AG20443 (cell line): Measurements from ENCODE around the gene DGKD.

Source experiments
- DNase-seq: peaks from one replicate; pipeline ENCODE4 v3.0.0; 2012; ENCODE audit warnings: low spot score, mixed read lengths

DGKD gene

DNA sequence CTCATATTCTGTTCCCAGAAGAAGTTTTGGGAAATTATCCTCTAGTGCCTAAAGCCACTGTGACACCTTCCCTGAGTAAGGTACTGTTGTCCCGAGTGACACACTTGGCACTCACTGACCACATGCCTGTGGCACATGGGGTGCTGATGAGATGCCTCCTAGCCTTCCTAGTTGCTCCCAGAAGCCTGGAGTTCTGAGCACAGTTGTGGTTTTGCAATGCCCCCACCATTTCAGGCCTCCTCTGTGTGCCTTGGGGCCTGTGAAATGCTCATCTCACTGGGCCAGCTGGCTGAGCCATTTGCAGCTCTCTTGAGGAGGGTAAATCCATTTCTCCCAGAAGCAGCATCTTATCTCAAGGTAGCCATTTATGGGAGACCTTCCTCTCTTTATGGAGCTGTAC is 91.8 kb downstream of the DGKD start:
- DNase-seq, result no peak

DNA sequence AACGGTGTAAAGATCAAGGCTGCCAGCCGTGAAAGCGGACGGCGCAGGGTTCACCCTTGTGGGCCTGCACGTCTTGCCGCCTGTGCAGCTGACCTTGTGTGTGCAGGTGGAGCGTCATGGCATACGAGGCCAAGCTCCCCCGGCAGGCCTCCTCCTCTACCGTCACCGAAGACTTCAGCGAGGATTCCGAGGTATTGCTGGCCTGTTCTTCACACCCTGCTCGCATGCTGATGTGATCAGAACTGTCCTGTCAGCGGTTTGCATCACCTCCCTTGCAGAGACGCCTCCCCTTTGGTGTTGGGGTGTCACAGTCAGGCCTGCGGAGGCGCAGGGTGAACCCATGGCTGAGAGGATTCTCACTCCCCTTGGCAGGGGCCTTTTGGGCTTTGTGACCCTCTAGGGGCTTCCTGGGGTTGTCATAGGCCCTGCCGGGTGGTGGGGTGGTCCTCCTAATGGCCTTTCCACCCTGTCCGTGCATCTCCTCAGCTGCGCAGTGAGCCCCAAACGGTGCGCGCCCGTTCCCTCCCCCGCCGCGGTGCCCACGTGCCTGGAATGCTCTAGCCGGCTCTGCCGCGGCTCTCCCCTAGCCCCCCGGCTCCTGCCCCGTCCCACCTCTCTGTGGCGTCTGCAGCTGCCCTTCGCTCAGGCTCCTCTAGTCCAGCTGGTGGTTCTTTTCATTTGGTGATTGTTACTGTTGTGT is 92.5 kb downstream of the DGKD start:
- no peak for DNase-seq

DNA sequence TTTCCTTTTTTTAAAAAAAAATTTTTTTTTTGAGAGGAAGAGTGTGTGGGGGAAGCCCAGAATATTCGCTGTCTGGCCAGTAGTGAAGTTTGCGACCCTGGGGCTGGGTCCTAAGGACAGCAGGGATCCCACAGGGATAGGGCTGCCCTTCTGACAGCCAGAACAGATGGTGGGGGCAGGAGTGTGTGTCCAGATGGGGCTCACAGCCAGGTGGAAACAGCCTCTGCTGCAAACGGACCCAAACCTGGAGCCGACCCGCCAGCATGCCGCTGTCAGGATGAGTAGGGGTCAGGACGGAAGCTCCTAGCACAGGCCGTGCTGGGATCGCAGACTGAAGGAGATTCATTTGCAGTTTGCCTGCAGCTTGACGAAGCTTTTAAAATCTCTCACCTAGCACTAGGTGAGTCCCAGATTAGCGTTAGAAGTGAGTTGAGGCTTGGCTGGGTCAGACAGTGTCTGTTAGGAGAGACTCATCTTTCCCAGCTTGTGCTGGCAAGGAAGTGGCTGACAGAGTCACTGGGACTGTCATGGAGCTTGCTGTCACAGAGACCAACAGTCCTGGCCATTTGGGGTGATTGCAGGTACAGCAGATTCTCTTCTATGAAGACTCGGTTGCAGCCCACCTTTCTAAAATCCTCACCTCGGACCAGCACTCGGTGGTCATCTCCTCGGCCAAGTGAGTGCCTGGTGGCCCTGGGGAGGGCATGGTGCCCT is 93.4 kb downstream of the DGKD start:
- DNase-seq, result no peak

DNA sequence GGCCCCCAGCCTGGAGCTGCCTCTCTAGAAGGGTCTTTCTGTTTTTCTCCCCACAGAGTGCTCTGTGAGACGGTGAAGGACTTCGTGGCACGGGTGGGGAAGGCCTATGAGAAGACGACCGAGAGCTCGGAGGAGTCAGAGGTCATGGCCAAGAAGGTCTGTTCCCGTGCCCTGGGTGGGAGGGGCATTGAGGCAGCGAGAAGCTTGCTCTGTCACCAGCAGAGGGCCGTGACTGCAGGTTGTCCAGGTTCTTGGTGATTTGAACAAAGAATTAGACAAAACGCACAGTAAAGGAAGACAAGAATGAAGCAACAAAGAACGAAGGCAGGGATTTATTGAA is 93.9 kb downstream of the DGKD start:
- DNase-seq, result no peak

GRCh38 chr2:233448575-233448974 is 94.3 kb downstream of the DGKD start:
- DNase-seq, result no peak

GRCh38 chr2:233449081-233449901 is 95.0 kb downstream of the DGKD start:
- peak; percentile 87 for DNase-seq

GRCh38 chr2:233449921-233450863 is 95.9 kb downstream of the DGKD start:
- DNase-seq, result no peak

DNA sequence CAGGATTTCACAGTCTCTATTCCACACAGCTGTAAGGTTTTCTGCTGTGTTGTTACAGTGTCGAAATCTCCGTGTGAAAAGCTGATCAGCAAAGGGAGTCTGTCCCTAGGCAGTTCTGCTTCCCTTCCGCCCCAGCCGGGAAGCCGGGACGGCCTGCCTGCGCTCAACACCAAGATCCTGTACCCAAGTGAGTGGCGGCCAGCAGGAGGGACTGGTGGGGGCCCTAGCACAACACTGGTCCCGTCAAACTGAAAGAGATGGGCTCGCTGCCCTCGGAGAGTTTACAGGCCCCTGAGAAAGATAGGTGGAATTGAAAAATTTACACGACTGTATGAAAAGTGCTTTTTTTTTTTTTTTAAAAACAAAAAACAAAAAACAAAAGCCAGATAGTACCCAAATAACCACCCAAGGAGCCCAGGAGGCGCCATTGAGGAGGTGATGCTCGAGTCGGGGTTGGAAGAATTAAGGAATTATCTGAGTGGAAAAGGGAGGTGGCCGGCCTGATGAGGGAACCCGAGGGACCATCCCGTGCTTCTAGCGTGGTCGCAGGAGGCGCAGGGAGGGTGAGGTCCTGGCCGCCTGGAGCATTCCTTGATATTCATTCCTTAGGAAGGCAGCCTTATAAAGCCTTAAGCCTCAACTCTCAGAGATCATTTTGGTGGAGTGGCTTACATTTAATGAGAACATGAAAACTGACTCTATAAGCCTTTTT is 96.7 kb downstream of the DGKD start:
- no peak for DNase-seq

DNA sequence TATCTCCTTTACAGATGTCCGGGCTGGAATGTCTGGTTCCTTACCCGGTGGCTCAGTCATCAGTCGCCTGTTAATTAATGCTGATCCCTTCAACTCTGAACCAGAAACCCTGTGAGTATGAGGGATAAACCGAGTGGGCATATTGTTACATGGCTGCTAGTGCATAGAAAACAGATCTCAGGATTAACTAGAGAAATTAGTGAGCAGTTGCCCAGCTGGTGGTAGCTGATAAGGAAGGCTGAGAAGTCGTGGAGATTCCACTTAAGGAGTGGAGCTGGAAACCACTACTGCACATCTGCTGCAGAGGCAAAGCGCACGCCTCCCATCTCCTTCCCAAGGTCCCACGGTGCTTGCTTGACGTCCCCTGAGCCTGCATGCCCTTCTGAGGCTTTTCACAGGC is 97.7 kb downstream of the DGKD start:
- DNase-seq, result no peak

DNA sequence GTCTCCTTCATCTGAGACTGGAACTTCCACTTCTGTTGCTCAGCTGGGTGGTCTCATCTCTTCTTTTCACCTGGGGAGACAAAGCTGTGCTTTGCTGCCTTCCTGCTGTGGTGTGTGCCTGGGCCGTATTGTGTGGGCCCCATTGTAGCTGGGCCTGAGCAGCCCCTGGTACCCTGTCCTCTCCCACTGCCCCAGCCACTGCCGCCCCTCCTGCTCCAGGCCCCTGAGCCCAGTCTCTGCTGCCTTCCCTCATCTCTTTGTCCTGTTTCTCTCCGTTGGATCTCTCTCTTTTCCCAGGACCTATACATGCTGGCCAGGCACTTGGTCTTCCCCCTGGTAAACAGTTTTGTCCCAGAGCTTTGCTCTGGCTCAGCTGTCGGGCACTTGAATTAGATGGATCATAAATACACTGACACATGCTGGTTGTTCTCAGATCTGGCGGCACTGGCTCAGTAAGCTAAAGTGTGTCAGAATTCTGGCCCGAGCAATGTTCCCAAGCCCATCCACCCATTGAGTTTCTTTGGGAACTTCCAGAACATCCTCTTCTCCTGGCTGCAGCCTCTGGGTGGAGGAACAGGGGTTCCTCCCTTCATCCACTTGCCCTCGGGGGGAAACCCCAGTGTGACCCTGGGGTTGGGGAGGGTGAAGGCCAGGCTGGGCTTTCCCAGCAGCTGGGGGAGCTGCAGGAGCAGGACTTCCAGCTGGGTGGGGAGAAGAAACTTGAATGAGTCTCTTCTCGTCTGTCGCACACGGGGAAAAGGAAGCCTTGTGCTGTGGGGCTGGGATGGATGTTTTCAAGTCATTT is 99.0 kb downstream of the DGKD start:
- DNase-seq, result no peak

GRCh38 chr2:233453916-233454315 is 99.6 kb downstream of the DGKD start:
- no peak for DNase-seq

DNA sequence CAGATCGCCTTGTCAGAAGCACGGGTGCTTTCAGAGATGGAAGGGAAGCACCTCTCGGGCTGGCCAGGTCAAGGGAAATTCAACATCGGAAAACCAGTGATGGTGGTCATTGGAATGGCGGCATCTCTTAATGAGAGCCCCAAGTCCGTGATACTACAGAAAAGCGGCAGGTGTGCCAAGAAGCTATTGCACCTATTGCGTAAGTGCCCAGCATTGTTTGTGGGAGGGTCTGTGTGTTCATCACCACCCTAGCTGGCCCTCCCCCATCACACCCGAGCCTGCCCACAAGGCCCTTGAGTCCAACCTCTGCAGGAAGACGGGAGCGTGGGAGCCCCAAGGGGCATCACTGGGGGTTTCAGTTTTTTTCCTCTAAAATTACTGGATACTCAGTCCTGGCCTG is 100.7 kb downstream of the DGKD start:
- no peak for DNase-seq

DNA sequence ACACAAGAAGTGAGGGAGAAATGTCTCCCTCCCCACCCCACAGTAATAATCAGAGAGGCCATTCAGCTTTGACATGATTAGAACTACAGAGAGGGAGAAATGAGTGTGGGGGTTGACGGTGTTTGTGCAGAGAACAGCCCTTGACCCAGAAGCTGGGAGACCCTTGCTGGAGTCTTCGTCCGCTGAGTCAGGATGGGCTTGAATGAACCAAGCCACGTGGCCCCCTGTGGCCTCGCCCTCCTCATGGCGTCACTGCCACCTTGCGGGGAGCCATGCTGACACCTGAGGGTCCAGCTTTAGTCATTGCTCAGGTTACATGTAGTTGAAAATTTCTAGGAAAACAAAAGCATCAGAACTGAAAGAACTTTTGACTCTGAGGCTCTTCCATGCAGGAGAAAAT is 101.2 kb downstream of the DGKD start:
- DNase-seq, result no peak

DNA sequence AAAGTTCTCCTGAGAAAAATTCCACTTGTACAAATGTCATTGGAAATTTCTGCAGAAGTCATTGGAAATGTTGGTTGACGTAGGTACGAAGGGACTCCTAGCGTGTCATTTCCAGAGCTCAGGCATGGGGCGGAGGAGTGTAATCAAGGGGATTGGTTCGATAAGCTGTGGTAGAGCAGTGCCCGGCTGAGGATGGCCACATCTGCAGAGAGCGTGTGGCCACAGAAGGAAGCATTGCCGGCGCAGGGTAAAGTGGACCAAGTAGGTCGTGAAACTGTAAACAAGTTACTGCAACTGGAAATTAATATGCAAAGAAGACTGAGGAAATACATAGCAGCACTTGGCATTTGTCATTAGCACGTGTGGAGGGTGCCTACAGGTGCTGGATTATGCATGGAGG is 101.8 kb downstream of the DGKD start:
- no peak for DNase-seq

GRCh38 chr2:233456934-233457333 is 102.6 kb downstream of the DGKD start:
- no peak for DNase-seq

- DNase-seq, result no peak
These were observed 103.1 kb downstream of the DGKD start for GRCh38 chr2:233457356-233457755.

DNA sequence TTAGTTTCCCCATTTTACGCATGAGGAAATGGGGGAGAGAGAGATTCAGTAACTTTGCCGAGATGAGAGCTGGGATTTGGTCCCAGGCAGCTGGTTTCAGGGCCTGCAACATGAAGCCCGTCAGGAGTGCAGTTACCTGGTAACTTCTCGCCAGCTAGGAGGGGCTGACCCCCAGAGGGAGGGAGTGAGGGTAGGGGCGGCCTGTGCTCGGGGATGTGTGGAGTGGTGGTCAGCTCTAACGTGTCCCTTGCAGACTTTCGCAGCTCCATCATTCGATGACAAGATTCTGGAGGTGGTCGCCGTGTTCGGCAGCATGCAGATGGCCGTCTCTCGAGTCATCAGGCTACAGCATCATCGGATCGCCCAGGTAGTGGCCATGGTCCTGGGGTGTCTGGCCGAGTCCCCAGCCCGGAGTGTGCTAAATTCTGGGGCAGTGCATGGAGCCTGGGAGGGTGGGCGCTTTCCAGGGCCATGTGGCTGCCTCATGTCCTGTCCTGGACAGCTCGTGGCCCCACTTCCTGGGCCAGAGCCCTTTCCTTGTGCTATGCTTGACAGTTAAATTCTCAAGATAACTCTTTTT is 103.8 kb downstream of the DGKD start:
- no peak for DNase-seq

- no peak for DNase-seq
These were observed 104.5 kb downstream of the DGKD start for GRCh38 chr2:233458826-233459225.

GRCh38 chr2:233459426-233459825 is 105.1 kb downstream of the DGKD start:
- no peak for DNase-seq
